HuH-7 (cell line): ENCODE results near the gene RHOH.

Experiments
- DNase-seq: peaks from one replicate; pipeline ENCODE4 v3.0.0; 2011; ENCODE audit warnings: low spot score

RHOH gene

DNA sequence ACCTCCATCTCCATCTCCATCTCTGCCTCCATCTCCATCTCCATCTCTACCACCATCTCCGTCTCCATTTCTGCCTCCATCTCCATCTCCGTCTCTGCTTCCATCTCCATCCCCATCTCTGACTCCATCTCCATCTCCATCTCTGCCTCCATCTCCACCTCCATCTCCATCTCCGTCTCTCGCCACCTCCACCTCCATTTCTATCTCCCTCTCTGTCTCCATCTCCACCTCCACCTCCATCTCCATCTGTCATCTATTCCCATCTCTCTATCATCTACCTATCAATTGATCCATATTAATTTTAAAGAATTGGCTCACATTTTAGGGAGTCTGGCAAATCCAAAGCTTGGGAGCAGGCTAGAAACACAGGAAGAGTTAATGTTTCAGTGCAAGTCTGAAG lies 98.7 kb downstream of the RHOH start:
- DNase-seq = no peak
